ENCODE measurements around the gene BEST1.

Gene BEST1

DNA sequence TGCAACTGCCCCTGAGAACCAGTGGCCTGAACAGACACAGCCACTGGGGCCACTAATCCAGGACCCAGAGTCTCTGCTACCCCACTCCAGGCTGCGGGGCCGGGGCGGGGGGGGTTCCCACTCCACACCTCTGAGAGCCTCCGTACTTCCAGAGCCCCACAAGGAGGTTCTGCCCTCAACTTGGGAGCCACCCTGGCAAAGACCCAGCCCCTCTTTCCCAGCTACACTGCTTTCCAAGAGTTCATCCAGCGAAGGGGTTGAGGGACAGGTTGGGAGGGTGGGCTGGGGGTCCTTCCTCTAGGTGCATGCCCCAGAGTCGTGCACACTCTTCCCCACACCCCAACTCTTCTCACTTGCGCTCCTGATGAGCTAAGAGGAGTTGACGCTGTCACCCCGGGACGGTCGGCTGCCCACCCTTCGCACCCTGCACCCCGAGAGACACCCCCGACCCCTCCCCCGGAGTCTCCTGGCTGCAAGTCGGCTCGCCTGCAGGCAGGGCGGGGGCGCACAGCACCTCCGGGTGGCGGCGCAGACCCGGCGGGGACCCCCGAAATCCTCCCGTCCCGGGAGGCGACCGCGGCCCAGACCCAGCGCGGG is 33.3 kb upstream of the BEST1 start:
- peak; percentile 42 for DNase-seq

DNA sequence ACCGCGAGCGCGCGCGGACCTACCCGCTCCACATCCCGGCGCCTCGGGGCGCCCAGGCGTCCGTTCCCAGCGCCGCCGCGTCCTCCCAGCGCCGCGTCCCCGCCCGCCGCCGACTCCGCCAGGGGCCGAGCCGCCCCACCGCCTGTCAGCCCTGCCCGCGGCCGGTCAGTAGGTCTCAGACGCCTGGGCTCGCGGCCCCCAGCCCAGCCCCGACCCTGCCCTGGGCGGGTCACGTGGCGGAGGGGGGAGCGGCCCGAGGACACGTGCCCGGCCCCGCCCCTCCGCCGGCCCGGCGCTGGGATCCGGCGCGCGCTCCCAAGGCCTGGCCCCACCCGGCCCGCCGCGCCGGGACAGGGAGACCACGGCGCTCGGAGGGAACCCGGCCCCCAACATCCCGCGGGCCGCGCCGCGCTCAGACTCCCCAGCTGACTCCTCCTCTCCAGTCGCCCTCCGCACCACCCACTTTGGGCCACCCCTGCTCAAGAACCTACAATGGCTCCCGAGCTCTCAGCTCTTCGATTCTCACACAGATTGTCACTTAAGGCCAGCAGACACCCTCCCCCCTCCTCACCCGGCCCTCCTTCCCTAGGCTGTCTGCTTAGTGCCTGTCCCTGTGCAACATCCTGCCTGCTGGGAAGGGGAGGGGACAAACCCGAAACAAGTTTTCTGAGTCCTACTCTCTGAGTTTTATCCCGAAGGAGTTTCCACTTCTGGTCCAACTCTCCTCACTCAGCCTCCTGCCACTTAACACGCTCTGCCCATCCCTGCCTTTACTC is 32.6 kb upstream of the BEST1 start, which contains the start of gene RAB3IL1:
RAB3IL1 (minus strand) TSS at position 233 of the 776 bp plus-strand sequence; CDS start at position 34, 199 bp downstream.
- DNase-seq = peak; percentile 84

DNA sequence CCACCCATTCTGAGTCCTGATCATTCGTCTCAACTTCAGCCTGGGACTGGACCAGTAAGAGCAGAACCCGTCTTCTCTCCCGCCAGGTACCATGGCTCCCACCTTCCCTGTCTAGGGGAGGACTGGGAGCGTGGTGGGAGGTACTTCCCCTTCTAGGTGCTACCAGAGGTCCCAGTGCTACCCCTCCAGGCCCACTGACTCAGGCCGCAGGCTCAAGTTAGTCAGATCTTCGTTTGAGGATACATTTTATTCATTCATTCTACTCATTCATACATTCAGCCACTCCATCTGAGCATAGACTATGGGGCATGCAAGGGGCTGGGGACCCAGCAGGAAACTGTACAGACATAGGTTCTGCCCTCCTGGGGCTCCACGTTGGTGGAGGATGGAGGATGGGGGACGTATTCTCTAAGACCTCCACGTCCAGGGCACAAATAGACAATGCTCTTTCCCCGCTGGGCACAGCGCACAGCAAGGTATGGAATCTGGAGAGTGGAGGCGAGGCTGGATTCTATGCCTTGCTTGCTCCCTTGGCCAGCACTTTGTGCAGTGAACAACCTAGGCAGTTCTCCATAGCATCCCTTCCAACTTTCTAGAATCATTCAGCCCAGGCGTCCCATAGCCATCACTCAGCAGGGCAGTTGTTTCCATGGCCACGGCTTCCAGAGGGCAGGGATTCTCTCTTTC is 31.8 kb upstream of the BEST1 start:
- no peak for DNase-seq

DNA sequence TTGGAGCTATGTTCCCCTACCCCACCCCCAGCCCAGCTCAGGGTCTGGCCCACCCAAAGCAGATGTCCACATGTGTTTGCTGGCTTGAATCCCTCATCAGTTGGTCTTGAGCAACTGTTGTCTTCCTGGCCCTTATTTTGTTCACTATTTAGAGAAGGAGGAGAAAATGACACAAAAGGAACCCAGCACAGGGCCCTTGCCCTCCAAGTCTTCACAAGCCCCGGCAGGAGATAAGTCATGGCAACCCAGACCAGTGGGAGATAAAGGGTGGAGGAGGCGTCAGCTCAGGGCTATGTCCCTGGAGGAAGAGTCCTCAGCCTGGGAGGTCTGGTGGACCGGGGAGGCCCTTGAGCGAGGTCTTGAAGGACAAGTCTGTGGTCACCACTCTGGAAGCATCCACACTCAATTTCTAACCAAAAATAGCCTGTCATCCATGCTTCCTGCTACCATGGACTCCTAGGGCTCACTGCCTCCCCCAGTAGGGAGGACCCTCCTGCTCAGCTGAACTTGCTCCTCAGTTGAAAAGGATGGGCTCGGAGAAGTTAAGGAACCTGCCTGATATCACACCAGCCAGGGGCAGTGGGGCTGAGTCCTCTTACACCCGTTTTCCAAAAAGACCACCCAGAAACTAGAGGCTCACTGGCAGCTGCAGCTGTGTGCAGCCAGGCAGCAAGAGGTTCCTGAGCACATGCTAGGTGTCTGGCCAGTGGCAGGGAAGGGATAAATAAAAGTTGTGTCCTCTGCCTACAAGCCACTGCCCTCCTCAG is 31.0 kb upstream of the BEST1 start:
- DNase-seq = peak; percentile 44

DNA sequence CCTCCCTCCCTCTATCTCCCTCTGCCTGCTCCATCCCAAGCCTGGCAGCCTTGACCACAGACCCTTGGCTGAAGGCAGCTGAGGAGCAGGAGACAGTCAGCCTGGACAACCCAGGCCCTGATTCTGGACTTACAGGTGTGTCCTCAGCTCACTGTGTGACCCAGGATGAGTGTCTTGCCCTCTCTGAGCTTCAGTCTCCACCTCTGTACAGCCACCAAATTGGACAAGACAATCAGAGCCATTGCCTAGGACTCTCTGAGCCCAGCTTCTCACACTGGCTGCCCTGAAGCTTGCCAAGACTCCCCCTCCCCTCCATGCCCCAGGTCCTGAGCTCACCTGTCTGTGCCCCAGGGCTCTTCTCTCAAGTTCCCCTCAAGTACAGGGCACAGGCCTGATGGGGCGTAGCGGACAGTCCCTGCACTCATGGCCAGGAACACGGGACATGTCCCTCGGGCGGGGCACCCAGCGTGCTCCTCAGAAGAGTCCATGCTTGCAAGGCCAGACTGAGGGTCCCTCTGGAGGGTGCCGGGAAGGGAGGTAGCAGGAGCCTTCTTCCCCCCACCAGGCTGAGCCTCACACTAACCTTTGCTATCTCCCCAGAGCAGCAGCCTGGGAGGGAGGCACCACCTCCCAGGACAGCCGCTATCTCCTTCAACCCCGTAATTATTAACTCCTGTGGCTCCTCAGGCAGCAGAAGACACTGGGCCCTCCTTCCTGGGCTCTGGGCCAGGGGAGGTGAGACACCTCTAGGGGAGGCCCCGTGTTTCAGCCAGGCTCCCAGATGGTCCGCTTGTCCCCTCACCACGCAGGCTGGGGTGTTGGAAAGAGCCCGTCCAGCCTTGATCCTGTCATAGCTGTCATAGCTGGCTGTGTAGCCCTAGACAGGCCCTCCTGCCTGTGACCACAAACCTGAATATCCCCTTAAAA is 30.2 kb upstream of the BEST1 start:
- DNase-seq = peak; percentile 33

DNA sequence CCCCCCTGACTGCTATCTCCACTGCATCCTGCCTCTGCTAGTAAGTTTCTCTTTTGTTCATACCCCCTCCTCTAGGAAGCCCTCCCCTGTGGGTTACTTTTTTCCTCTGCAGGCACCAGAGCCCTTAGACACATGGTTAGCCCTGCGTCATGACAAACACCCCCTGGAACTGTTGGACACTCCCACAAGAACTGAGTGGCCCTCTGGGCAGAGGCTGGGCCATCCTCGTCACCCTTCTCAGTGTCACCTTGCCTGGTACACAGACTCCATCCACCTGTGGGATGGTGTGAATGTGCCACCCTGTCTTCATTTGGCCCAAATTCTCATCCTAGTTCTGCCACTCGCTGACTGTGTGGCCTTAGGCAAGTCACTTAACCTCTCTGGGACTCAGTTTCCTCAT is 28.7 kb upstream of the BEST1 start:
- DNase-seq = peak; percentile 10

DNA sequence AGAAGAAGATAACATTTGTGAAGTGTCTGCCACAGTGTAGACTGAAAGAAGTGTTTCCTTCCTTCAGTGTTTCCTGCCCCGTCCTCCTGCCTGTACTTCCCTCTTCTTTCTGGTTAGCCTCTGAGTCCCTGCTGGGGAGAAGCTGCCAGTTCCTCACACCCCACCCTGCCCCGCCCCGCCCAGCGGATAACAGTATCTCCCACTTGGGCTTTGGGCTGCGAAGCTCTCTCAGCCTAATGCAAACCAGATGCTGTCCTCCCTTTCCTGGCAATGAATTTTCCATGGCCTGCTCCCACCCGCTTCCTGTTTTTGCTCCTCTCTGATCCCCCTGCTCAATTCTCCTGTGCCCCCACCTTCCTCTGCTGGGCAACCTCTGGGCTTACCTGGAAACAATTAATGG is 27.6 kb upstream of the BEST1 start:
- DNase-seq = peak; percentile 96

DNA sequence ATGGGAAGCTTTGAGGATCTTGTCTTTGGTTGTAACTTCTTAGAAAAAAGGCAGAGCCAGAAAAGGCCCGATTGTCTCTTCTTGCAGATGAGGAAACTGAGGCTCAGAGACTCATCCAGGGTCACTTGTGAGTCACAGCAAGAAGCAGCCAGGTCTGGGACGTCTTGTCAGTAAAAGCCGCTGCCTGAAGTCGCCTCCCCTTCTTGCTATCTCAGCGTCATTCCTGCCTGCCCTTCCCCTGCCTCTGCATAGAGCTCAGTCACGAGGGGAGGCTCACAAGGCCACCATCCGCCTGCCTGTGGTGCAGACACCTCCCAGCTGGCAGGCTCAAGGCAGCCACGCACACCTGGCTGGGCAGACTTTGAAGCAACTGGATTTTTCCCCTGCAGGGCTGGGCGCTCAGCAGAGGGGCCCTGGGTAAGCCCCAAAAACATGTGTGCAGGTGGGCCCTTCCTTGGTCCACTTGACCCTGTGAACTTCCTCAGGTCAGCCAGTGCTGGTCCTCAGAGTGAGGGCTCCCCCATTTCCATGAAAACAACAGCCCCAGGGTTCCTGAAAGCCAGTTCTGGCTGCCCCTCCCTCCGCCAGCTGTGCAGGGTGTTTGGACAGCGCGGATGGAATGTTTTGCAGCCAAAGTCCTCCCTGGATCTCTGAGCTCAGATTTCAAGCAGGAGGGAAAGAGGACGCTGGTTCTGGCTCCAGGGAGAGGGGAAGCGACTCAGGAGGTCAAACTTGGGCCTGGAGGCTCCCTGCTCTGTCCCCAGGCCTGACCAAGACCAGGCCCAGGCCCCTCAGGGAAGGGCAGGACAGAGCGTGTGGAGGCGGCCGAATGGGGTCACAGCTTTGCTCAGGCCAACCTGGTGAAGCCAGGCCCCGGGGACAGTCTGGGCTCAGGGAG is 26.7 kb upstream of the BEST1 start:
- peak; percentile 93 for DNase-seq

DNA sequence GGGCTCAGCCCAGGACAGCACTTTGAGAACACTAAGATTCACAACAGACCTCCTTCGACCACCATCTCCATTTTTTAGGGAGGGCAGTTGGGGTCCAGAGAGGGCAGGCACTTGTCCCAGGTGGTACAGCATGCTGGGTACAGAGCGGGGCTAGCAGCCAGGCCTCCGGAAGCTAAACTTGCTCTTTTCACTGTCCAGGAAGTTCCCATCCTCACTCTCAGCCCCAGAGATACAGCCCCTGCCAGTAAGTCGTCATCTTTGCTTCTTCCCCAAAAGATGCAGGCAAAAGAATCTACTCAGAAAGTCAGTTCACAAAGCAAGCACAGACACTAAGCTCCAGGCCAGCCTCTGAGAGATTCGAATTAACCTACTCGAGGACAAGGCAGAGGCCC is 26.1 kb upstream of the BEST1 start:
- DNase-seq = peak; percentile 68

DNA sequence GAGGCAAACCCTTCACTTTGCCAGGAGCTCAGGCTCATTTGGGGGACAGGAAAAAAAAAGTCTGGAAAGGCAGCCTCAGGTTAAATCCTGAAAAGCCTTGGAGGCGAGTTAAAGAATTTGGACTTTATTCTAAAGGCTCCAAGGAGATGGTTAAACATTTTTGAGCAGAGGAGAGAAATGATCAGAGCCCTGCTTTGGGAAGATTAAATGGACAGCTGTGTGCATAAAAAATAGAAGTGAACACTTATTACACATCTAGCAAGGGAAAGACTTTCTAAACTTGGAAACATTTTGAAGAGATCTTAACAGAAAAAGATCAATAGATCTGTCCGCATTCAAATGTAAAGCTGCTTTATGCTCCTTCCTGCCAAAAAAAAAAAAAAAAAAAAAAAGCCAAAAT is 24.4 kb upstream of the BEST1 start:
- no peak for DNase-seq

DNA sequence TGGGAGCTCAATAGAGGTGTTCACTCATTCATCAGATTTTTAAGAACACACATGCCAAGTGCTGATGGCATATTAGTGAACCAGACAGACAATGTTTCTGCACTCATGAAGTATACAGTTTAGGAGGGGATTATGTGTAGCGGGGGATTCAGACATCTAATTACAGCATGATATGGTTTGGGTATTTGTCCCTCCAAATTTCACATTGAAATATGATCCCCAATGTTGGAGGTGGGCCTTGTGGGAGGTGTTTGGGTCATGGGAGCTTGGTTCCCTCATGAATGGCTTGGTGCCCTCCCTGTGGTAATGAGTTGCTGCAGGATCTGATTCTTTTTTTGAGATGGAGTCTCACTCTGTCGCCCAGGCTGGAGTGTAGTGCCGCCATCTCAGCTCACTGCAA is 23.9 kb upstream of the BEST1 start:
- peak; percentile 17 for DNase-seq

DNA sequence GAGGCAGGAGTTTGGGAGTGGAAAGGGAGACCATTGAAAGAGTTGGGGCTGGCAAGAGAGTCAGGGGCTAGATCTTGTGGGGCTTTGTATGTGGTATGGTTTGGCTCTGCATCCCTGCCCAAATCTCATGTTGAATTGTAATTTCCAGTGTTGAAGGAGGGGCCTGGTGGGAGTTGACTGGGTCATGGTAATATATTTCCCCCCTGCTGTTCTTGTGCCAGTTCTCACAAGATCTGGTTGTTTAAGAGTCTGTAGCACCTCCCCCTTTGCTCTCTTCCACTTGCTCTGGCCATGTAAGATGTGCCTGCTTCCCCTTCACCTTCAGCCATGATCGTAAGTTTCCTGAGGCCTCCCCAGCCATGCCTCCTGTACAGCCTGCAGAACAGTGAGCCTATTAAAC is 22.6 kb upstream of the BEST1 start:
- DNase-seq = peak; percentile 7

DNA sequence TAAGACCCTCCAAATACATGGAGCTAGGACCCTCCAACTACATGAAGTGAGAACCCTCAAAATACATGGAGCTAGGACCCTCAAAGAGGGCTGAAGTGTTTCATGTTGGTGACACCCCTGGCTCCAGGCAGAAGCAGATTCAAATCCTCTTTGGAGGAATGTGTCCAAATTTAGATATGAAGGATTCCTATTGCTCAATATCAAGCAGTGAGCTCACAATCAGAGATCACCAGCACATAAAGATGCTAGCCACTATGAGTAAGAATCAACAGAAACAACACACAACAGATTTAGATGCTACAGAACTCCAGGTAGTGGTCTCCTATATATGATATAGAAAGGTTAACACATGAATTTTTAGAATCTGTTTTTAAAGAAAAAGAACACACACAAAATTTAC is 21.5 kb upstream of the BEST1 start:
- DNase-seq = no peak

DNA sequence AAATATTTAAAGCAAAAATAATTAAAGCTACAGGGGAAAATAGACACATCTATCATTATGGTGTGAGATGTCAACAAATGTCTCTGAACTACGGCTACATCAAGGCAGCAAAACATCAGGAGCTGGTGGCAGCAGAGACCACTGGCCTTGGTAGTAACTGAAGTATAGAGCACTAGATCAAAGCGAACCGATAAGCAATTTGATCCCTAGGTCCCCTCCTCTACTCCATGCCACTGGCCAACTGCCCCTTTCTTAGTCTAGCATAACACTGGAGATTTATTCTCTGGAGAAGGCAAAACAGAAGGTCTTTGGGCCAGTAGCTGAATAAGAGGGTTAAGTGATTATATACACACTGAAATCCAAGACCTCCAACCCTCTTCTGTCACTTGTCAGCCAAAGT is 19.2 kb upstream of the BEST1 start:
- DNase-seq = no peak

DNA sequence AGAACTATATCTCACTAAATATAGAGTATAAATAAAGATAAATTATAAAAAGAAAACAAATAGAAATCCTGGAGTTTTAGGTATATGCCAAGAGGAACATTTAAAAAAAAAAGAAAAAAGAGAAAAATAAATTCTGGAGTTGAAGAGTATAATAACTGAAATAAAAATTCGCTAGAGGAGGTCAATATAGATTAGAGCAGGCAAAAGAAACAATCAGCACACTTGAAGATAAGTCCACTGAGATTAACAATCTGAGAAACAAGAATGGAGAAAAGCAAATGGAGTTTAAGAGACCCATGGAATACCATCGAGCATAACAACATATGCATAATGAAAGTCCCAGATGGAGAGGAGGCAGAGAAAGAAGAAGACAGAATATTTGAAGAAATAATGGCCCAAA is 14.3 kb upstream of the BEST1 start:
- DNase-seq = no peak

DNA sequence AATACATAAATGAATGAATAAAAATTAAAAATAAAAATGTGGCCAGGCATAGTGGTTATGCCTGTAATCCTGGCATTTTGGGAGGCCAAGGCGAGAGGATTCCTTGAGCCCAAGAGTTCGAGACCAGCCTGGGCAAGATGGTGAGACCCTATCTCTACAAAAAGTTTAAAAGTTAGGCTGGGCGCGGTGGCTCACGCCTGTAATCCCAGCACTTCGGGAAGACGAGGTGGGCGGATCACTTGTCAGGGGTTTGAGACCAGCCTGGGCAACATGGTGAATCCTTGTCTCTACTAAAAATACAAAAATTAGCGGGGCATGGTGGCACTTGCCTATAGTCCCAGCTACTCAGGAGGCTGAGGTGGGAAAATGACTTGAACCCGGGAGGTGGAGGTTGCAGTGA is 9.7 kb upstream of the BEST1 start:
- no peak for DNase-seq

DNA sequence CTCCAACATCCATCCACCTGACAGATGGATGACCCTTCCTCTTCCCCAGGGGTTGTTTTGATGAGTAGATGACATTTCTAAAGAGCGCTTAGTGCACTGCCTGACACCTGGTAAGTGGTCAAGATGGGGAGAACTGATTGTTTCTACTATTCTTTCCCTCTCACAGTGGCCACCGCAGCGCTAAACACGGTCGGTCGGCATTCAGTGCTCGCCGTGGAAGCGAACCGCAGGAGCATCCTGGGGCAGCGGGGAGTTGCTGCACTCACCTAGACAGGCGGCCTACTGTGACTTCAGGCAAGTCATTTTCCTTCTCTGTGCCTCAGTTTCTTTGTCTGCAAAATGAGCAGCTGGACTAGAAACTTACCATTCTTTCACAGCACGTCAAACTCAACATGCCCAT is 5.0 kb upstream of the BEST1 start:
- no peak for DNase-seq

DNA sequence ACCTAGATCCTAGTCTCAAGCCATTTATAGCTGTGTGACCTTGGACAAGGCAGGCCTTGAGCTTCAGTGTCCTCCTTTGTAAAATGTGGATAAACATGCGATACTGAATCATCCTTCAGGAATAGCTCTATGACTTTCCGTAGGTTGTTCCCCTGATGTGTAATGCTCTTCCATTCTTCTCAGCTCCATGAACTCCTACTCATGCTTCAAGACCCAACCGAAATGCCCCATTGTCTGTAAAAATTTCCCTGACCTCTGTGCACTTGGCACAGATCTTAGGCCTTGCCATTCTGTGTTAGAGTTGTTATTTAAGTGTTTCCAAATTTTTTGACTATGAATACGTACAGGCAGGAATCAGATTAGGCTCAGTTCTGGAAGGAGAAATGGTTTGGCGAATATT is 3.3 kb upstream of the BEST1 start:
- DNase-seq = no peak

DNA sequence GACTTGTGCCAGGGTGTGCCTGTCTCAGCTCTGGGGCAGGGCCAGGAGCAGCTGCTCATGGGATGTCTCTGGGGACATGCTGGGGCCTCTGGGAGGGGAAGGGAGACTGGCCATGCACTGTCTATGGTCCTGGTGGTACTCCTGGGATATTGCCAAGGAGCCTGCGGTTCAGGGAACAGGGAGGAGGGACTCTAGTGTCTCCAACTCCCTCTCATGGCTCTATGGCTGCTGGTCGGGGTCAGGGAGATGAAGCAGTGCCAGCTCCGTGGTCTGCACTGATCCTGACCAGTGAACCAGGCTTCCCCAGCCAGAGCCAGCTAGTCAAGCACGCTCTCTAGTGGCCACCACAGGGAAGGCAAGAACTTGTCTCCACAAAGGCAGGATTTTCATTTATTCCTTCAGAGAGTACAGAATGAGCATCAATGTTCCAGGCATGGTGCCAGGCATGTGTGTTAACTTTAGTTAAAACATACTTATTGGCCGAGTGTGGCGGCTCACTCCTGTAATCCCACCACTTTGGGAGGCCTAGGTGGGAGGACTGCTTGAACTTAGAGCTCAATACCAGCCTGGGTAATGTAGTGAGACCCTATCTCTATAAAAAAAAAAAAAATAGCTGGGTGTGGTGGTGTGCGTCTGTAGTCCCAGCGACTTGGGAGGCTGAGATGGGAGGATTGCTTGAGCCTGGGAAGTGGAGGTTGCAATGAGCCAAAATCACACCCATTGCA is 2.5 kb upstream of the BEST1 start:
- DNase-seq = peak; percentile 95

DNA sequence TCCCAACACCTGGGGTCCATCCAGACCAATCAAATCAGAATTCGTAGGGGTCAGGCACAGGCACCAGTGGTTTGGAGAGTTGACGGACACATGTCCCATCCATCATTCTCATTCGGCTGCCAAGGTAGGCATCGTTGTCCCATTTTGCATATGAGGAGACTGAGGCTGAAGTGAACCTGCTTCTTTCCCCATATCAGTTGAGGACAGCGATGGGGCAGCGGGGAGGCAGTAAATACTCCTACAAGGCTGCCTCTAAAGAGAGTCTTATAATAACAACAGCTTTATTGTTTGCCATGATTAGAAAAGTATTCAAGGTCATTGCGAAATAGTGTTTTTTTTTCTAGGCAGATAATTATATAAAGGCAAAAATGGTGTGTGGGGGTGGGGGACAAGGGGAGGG is 1.6 kb upstream of the BEST1 start:
- no peak for DNase-seq
